GM19023 (cell line): ENCODE measurements around the gene LSM10.

Experiments used
- ATAC-seq: cut with Tn5 transposase; IDR thresholded peaks from one replicate; pipeline ENCODE4 v1.9.1; 2021; ENCODE audit warnings: mild to moderate bottlenecking, moderate library complexity; ENCODE audit not compliant: unreplicated experiment

The LSM10 gene

DNA sequence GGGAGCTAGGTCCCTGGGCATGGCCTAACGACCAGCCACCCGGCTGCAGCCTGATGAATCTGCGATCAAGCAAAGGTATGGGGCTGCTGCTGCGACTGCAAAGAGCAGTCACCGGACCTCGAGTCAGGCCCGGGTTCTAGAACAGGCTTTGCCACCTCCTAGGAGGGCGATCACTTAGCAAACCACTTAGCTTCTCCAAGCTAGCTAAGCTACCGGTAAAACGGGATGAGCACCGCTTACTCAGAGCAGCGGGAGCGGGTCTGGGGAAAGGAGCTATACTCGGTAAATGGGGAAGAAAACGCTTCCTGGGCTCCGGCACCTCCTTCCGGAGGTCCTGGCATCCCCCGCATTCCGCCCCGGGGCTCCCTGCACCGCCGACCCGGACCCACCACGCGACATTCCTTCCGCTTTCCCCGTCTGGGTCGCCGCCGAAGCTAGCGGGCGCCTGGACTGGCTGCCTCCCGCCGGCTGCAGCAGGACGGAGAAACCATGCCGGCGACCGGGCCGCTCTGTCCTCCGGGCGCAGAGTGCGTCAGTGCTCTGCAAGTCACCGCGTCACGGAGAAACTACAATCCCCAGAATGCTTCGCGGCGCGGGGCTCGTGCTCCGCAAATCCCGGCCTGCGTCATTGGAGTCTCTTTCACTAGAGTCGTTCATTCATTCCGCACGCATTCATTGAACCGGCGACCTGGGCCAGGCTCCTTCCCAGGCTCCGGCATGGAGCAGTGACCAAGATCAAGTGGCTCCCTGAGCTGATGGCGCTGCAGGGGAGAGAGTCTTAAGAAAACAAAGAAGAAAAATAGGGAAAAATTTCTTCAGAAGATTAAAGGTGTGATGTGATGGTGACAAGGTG is at the start of gene LSM10:
Gene LSM10, minus strand, starts transcription at position 531 of the 853 bp plus-strand sequence. CDS start 3,779 bp downstream, outside the sequence.
- ATAC-seq = peak; percentile 81

DNA sequence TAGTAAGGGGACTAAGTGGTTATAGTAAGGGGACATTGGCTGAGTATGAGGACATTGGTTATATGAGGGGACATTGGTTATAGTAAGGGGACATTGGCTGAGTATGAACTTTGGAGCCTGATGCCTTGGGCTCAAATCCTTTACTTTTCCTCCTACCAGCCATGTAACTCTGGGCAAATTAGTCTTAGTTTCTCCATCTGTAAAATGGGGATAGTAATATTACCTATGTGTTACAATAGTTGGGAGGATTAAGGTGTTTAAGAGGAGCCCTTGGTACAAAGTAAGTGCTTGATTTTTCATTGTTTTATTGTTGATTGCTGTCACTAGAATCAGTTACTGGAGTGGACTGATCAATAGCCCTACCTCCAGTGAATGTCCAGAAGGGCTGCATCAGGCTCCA is 49.7 kb upstream of the LSM10 start:
- ATAC-seq = no peak

DNA sequence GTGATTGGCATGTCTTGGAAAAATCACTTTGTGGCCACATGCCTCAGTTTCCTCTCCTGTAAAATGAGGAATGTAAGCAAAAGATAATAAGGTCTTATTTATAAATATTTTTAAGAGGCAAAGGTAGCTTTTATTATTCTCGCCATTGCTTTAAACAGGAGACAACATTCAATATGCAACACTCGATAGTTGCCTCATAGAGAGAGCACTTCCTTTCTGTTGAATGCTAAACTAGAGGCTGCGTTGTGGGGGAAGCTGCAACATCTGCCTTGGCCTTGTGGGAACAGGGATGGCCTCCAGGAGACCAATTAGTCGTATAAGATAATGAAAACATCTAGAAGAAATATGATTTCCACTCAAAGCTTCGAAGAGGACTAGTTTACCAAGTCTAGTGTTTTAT is 49.0 kb upstream of the LSM10 start:
- ATAC-seq = no peak

GRCh38 chr1:36446271-36446670 is 48.6 kb upstream of the LSM10 start:
- ATAC-seq = no peak

DNA sequence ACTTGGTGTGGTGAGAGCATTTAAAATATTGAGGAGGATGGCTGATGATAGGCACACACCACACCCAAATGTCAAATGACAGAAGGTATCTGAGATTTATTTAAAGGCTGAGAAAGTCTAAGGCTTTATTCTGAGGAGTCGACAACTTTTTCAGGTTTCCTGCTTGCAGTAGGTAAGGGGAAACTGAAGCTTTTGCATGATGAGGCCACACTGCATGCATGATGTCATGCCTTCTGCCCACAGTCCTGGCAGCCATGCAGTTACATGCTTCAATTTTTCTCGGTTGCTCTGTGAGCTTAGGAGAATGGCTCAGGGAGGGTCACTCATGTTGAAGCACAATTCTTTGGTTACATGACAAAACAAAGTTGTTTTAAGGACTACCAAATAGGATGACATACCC is 45.6 kb upstream of the LSM10 start:
- no peak for ATAC-seq

- no peak for ATAC-seq
Observed at GRCh38 chr1:36442337-36442736, 44.6 kb upstream of the LSM10 start.

- no peak for ATAC-seq
Observed at GRCh38 chr1:36440646-36441045, 42.9 kb upstream of the LSM10 start.

DNA sequence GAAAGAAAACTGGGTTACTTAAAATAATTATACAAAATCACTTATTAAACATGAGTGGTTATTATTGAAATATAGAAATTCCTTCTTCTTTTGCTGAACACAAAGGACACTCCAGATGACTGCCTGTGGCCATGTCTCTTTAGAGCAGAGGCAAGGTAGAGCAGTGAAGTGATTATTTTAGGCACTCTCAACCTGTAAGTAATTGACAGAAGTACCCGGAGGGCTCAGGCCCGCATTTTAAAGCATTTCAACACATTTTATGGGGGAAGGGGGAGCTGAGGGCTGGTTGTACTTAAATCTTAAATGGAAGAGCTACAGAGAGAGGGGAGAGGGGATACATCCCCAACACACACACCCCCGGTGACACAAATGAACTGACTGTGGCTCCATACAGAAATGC is 42.3 kb upstream of the LSM10 start:
- ATAC-seq = no peak

- ATAC-seq = no peak
Observed at GRCh38 chr1:36438715-36439114, 41.0 kb upstream of the LSM10 start.

GRCh38 chr1:36436821-36437220 is 39.1 kb upstream of the LSM10 start:
- no peak for ATAC-seq

GRCh38 chr1:36433102-36433501 is 35.4 kb upstream of the LSM10 start:
- no peak for ATAC-seq

- no peak for ATAC-seq
Observed at GRCh38 chr1:36432616-36433015, 34.9 kb upstream of the LSM10 start.

- no peak for ATAC-seq
Observed at GRCh38 chr1:36425791-36426190, 28.1 kb upstream of the LSM10 start.

- no peak for ATAC-seq
Observed at GRCh38 chr1:36421649-36422048, 23.9 kb upstream of the LSM10 start.

GRCh38 chr1:36420836-36421317 is 23.2 kb upstream of the LSM10 start:
- ATAC-seq = no peak

DNA sequence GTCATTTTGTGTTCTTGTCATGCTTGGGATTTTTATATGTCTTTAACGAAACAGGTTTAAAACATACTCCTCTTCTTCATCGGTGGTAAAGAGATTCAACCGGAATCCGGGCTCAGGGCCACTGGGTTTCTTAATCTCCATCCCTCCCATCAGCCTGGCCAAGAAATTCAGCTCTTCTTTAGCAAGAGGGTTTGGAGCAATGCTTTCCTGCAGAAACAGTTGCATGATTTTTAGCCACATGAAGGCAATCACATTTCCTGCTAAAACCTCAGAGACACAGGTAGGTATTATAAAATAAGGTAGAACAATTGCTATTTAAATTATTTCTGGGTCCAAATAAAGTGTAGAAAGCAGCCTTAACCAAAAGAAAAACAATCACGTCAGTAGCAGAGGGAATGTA is 22.7 kb upstream of the LSM10 start:
- ATAC-seq = no peak

DNA sequence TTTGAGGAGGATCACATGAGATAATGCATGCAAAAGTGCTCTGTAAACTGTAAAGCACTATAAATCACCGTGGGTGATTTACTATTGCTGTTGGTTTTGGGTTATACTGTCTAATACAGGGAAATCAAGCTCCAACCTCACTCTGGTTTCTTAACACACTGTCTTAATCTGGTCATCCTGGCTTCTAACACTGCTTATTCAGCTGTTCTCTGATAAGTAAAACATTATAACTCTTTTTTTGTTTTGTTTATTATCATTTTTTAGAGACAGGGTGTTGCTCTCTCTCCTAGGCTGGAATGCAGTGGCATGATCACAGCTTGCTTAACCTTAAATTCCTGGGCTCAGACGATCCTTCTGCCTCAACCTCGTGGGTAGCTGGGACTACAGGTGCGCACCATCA is 21.9 kb upstream of the LSM10 start:
- ATAC-seq = no peak

GRCh38 chr1:36419140-36419539 is 21.4 kb upstream of the LSM10 start:
- no peak for ATAC-seq

DNA sequence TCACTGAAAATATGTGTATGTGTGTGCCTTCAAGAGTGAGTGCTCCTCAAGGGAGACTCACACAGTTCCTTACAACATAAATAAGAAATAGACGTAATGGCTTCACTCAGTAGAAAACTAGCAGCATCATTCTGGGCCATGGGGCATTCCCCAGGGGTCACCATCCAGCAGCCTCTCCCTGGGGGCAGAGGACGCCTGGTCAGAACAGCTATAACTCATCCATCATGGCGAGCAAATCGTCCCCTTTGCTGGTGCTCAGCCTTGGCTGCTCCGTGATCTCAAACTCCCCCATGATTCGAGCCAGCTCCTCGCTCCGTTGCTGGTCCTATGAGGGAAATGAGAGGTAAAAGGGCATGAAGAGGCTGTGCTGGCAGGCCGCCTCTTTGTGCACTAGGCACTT is 20.2 kb upstream of the LSM10 start:
- no peak for ATAC-seq

DNA sequence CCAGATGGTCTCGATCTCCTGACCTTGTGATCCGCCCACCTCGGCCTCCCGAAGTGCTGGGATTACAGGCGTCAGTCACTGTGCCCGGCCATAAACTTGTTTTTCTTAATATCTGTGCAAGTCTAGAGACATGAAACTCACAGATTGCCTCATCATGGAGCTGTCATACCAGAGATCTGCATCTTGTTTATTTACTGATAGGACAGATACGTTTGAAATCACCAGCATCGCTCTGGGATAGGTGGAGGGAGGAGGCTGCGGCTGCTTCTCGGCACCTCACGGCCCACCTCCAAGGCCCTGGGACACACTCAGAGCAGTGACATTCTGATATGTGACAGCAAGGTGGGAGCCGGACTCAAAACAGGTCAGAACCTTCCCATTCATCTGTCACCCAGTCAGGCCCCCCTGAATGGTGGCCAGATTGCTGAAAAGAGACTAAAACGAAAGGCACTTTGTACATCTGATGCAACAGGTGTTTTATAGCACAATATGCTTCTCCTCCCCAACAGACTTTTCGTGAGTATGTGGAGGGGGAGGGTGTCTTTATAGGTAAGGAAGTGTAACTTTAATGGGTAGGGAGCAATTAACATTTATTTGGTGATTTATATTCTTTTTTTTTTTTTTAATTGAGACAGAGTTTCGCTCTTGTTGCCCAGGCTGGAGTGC is 18.1 kb upstream of the LSM10 start:
- ATAC-seq = no peak

DNA sequence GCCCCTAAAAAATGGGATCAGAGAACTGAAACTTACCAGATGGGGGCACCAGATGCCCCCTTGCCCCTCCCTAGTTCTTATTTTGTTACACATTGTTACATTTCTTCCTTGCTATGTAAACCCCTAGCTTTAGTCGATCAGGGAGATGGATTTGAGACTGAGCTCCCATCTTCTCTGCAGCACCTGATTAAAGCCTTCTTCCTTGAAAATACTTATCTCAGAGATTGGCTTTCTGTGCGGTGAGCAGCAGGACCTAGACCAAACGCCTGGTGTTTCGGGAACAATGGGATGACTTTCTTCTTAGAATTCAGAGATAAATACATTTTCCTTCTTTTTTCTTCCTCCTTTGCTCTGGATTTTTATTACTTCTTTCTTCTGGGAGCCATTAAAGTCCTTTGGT is 16.7 kb upstream of the LSM10 start:
- ATAC-seq = no peak
